GM19438 (cell line): ENCODE results near the gene TRIM38.

ENCODE experiments used
- ATAC-seq: cut with Tn5 transposase; IDR thresholded peaks from one replicate; pipeline ENCODE4 v1.9.1; 2021; ENCODE audit warnings: low read depth; ENCODE audit not compliant: unreplicated experiment

The TRIM38 gene

GRCh38 chr6:26025894-26026832 lies 63.6 kb downstream of the TRIM38 start:
- ATAC-seq, result peak; percentile 45

DNA sequence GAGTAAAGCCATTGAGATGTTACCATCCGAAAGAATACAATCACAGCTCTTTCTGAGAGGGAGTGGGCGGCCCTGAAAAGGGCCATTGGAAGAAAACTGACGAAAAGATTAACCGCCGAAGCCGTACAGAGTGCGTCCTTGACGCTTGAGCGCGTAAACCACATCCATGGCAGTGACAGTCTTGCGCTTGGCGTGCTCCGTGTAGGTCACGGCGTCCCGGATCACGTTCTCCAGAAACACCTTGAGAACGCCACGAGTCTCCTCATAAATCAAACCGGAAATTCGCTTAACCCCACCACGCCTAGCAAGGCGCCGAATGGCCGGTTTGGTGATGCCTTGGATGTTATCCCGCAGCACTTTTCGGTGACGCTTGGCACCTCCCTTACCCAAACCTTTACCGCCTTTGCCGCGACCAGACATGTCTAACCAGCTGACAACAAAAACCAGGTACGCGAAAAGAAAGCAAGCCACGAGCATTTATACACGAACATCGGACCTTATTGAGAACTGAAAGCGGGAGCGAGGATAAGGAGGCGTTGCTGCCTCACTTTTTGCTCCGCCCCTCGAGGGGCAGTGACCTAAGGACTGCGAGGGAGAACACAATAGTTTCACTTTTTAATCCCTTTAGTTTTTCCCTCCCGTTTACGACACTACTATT lies 64.4 kb downstream of the TRIM38 start:
- ATAC-seq, result peak; percentile 37

DNA sequence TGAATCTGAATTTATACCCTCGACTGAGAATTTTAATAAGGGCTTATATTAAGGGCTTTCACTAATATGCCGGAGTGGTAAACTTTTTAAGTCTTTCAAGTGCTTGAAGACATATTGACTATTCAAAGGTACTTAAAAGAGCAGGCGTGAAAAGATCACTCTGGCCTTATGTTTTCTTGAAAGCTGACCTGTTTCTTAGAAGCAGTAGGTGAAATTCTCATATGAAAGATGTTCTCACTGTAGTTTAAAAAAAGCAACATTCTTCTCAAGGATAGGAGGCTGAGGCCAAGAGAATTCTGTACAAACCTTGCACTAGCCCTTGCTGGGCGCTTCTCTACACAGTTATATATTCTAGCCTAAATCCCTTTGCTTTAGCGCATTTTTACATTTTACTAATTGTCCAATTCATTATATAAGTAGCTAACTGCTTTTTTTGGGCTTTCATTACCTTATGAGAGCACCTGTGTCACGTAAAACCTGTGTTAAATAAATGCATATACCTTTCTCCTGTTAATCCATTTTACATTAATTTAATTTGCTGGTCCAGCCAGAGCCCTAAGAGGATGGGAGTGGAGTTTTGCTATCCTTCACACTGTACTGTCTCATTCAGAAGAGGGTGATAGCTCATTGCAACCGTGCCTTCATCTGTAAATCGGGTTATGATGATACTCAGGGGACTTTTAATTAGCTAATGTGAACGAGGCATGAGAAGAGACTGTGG lies 65.0 kb downstream of the TRIM38 start:
- no peak for ATAC-seq

- ATAC-seq, result no peak
Measured at GRCh38 chr6:26028212-26028745, 65.7 kb downstream of the TRIM38 start.

GRCh38 chr6:26028746-26029569 lies 66.4 kb downstream of the TRIM38 start:
- no peak for ATAC-seq

- no peak for ATAC-seq
Measured at GRCh38 chr6:26029570-26029856, 66.9 kb downstream of the TRIM38 start.

GRCh38 chr6:26029857-26030653 lies 67.5 kb downstream of the TRIM38 start:
- no peak for ATAC-seq

- ATAC-seq, result no peak
Measured at GRCh38 chr6:26030716-26031115, 68.1 kb downstream of the TRIM38 start.

GRCh38 chr6:26031151-26031594 lies 68.6 kb downstream of the TRIM38 start:
- ATAC-seq, result no peak

DNA sequence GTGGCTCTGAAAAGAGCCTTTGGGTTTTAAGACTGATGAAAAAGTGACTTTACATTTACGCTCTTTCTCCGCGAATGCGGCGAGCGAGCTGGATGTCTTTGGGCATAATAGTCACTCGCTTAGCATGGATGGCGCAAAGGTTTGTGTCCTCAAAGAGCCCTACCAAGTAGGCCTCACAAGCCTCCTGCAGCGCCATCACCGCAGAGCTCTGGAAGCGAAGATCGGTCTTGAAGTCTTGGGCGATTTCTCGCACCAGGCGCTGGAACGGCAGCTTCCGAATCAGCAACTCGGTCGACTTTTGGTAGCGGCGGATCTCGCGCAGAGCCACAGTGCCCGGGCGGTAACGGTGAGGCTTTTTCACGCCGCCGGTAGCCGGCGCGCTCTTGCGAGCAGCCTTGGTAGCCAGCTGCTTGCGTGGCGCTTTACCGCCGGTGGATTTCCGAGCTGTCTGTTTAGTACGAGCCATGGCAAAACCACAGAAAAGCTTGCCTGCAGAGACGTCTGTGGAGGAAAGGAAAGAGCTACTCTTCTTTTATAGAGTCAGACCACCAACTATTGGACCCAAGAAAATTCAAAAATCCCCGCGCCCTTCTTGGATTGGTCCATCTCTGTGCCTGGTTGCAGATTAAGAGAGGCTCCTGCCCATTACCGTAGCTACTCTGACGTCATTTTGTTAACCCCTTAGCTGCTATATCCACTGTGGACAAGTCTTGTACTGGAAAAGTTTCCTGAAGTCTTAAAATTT lies 69.2 kb downstream of the TRIM38 start:
- peak; percentile 41 for ATAC-seq

- ATAC-seq, result no peak
Measured at GRCh38 chr6:26032340-26033084, 69.9 kb downstream of the TRIM38 start.

DNA sequence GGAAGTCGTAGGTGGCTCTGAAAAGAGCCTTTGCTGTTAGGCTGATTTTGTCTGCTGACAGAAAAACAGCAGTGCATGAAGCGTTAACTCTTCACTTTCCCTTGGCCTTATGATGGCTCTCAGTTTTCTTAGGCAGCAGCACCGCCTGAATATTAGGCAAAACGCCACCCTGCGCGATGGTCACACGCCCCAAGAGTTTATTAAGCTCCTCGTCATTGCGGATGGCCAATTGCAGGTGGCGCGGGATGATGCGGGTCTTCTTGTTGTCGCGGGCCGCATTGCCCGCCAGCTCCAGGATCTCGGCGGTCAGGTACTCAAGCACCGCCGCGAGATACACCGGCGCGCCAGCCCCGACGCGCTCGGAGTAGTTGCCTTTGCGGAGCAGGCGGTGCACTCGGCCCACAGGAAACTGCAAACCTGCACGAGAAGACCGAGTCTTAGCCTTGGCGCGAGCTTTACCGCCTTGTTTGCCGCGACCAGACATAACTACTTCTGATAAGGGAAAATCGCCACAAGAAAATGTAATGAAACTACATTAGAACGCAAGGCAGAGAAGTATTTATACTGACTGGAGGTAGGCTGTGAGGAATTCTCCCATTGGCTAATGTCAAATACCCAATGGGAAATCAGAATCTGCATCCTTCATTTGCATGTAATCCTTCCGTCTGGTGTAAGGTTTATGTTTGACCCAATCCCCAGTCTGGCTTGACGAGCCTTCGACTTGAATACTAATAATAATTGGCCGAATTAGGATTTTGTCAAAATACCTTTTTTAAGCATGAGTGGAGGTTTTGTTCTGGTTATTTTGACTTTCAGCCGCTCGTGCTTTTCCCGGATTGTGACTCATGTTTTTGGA lies 70.7 kb downstream of the TRIM38 start:
- ATAC-seq, result peak; percentile 64

GRCh38 chr6:26033941-26034354 lies 71.3 kb downstream of the TRIM38 start:
- no peak for ATAC-seq

DNA sequence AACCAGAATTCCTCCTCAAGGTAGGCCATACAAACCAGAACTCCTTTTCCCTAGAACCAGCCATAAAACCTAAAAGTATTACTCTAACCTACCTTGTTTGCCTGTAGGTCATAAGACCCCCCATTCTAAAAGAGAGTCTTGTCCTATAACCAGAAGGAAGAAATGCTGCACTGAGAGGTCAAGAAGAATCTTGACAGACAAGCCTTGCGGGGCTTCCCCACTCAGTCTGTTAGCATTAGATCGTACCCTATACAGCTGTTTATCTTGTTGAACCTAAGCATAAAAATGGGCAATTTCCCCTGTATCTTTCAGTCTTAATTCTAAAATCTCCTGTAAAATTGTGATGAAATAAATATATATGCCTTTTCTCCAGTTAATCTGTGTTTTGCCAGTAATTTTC lies 72.3 kb downstream of the TRIM38 start:
- ATAC-seq, result no peak
